HG02798 (cell line): ENCODE measurements around the gene GPR85.
"Not testable (repeated sequence)": the region's sequence is repeated elsewhere in the genome, so short reads cannot be mapped to it uniquely, and the experiment has no call there.

Source experiments
- ATAC-seq: cut with Tn5 transposase; IDR thresholded peaks from one replicate; pipeline ENCODE4 v1.9.1; 2021; ENCODE audit warnings: mild to moderate bottlenecking; ENCODE audit not compliant: unreplicated experiment, poor library complexity

Gene GPR85

DNA sequence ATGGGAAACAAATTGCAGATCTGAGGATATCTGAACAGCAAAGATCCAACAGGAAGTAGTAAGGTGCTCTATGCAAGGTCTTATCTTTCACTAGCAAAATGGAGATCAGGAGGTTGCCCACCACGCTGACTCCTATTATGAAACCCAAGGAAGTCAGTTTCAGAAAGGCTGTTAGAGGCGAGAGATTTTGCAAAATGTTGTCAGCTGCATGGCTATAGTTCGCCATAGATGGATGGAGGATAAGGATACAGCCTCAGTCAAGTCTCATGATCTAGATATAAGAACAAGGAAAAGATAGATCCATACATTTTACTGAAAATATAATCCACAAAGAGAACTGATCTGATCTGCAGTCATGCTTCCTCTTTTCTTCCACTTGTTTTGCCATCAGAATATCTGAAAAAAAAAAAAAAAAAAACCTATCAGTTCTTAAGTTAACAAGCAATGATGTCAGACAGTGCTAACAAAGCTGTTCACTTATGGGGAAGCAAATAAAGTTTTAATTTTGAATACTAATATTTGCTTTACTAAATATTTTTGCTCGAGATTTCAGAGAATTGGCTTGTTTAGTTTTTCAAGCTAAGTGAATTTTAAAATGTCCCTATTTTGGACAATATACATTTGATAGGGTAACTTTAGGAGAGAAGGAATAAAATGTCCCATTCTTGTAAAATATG lies 2.0 kb downstream of the GPR85 start:
- ATAC-seq = no peak

DNA sequence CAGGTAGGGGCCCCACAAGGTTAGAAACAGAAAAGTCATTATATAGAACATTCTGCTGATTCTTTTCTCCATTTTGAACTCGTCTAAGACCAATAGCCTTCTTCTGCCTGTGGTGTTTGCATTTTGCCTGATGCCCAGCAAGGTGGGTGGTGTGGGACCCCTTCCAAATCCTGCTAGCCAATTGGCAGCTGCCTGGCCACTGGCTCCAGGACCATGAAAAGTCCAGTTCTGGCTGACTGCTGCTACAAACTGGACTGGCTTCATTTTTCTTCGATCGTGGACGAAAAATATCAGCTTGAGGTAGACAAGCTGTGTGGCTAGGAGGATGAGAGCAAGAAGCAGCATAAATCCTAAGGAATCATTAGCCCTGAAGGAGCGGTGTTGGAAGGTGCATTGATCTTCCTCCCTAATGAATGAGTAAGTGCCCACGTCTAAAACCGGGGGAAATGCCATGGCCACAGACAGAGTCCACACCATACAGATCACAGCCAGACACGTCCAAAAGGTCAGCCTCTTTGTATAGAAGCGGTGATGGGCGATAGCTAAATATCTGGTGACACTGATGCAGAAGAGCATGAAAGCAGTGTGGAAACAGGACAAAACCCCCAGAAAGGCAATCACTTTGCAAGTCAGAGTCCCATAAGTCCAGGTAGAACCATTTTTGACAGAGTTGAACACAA lies 2.7 kb downstream of the GPR85 start:
- no peak for ATAC-seq

- ATAC-seq = peak; percentile 69
Observed at GRCh38 chr7:113083132-113083815, 3.4 kb downstream of the GPR85 start.

DNA sequence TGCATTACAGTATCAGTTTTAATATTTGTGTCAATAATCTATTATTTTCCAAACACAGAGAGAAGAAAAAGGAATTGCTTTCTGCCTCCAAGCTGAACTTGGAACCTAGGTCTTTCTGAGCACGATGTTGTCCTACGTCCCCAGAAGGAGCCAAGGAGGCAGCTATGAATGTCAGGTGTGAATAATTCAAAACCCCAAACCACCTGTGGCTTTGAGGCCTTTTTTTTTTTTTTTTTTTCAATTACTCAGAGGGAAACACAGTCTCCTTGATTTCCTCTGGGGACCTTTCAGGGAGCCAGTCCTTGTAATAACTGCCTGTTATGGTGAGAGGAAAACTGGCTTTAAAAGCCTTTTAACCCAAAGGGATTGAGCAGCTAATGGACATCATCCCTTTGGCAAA lies 8.3 kb downstream of the GPR85 start:
- no peak for ATAC-seq

DNA sequence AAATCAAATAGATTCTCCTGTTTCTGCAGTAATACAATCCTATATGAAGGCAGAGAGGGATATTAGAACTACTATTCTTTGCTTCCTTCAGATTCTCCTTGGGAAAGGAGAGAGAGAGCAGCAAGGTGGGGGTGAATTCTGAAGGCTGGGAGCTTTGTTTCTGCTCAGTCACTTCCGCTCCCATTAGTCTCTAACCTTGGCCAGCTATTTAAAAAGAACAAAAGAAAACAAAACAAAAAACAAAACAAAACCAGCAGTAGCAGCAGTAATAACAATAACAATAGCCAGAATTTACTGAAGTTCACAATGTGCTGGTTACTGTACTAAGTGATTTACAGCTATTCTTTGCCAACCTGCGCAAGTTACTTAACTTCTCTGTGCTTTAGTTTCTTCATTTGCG lies 9.9 kb downstream of the GPR85 start:
- no peak for ATAC-seq

- no peak for ATAC-seq
Observed at GRCh38 chr7:113071465-113071864, 15.2 kb downstream of the GPR85 start.

GRCh38 chr7:113062499-113062898 lies 24.1 kb downstream of the GPR85 start:
- no peak for ATAC-seq

- peak; percentile 85 for ATAC-seq
Observed at GRCh38 chr7:113060100-113060499, 26.5 kb downstream of the GPR85 start.

- ATAC-seq = no peak
Observed at GRCh38 chr7:113054938-113055337, 31.7 kb downstream of the GPR85 start.

DNA sequence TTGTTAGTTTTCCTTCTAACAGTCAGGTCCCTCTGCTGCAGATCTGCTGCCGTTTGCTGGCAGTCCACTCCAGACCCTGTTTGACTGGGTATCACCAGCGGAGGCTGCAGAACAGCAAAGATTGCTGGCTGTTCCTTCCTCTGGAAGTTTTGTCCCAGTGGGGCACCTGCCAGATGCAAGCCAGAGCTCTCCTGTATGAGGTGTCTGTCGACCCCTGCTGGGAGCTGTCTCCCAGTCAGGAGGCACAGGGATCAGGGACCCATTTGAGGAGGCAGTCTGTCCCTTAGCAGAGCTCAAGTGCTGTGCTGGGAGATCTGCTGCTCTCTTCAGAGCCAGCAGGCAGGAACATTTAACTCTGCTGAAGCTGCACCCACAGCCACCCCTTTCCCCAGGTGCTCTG lies 32.4 kb downstream of the GPR85 start:
- not testable (repeated sequence) for ATAC-seq

GRCh38 chr7:113049221-113049620 lies 37.4 kb downstream of the GPR85 start:
- ATAC-seq = not testable (repeated sequence)

- ATAC-seq = no peak
Observed at GRCh38 chr7:113046453-113046852, 40.2 kb downstream of the GPR85 start.

DNA sequence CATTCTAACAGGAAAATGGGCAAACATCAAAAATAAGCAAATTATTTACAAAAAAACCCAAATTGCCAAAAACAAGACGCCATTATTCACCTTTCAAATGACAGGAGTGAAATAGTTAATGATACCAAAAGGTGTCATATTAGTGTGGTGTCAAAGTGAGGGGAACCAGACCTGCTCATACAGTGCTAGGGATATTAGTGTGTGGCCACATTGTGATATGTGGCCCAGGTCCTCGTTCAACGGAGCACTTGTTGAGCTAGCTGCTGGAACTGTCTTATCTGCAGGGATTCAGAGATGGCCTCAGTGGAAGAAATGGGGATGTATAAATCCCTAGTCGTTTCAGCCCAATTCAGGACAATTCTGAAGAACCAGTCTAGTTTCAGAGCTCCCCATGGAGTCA lies 41.2 kb downstream of the GPR85 start:
- ATAC-seq = no peak

DNA sequence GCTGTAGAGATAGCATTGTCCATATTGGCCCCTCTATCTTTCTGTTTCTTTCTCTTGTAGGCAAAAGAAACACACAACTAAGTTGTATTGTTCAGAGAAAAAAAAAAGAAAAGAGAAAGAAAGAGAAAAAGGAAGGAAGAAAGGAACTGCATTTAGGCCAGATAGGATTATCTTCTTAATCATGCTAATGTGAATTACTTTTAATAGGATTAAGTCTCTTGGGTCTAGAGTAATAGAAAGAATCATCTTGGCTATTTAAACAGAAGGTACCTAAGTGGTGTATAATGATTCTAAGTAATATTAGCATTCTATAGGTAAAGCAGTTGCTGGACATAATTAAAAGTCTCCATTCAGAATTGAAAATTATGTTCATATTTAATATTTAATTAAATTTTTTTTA lies 42.2 kb downstream of the GPR85 start:
- ATAC-seq = no peak

- no peak for ATAC-seq
Observed at GRCh38 chr7:113040849-113041248, 45.8 kb downstream of the GPR85 start.

GRCh38 chr7:113033959-113034358 lies 52.7 kb downstream of the GPR85 start:
- no peak for ATAC-seq
